Suppressor macrophage treated with lipopolysaccharide for 4 hours (primary cell): ENCODE results near the gene FOXN3.

Experiments
- DNase-seq: peaks from one replicate; pipeline ENCODE4 v3.0.0-alpha.2; 2020

FOXN3 gene

GRCh38 chr14:89248411-89249064 lies 168.5 kb downstream of the FOXN3 start:
- DNase-seq = no peak

- no peak for DNase-seq
These were observed 169.4 kb downstream of the FOXN3 start for GRCh38 chr14:89247457-89248122.

- no peak for DNase-seq
These were observed 170.7 kb downstream of the FOXN3 start for GRCh38 chr14:89246290-89246689.

GRCh38 chr14:89245802-89246201 lies 171.2 kb downstream of the FOXN3 start:
- DNase-seq = no peak

- DNase-seq = no peak
These were observed 172.3 kb downstream of the FOXN3 start for GRCh38 chr14:89244720-89245119.

DNA sequence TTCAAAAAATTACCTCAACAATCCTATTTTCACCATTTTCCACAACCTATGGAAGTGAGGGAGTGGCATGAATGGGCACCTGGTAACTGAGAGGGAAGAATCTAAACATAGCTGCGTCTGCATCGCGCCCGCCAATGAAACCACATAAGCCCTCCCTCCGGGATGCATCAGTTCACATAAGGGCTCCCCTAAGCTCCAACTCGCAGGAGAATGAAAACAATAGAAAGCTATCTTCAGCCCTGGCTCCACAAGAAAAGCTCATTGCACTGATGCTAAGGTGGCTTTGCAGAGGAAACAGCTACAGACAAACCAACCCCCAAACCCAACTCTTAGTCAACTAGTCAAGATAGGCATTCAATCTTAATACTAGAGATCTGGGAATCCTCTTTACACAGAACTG lies 173.3 kb downstream of the FOXN3 start:
- no peak for DNase-seq

DNA sequence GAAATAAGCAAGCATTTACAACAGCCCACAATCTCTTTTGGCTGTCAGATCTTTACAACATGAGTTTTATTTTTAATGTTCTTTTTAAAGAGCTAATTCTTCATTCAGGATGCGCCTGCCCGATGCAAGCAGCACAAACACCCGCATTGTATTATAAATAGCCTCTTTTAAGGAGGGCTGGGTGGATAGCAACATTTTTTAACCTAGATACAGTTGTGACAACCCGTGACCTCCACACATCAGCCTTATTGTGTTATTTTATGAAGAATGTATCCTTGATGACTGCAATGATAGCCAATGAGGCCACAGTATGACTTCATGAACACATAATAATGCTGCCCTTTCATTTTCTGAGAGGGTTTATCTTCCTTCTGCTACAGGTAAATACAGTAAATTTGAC lies 173.7 kb downstream of the FOXN3 start:
- no peak for DNase-seq

GRCh38 chr14:89242652-89243279 lies 174.3 kb downstream of the FOXN3 start:
- DNase-seq = no peak

DNA sequence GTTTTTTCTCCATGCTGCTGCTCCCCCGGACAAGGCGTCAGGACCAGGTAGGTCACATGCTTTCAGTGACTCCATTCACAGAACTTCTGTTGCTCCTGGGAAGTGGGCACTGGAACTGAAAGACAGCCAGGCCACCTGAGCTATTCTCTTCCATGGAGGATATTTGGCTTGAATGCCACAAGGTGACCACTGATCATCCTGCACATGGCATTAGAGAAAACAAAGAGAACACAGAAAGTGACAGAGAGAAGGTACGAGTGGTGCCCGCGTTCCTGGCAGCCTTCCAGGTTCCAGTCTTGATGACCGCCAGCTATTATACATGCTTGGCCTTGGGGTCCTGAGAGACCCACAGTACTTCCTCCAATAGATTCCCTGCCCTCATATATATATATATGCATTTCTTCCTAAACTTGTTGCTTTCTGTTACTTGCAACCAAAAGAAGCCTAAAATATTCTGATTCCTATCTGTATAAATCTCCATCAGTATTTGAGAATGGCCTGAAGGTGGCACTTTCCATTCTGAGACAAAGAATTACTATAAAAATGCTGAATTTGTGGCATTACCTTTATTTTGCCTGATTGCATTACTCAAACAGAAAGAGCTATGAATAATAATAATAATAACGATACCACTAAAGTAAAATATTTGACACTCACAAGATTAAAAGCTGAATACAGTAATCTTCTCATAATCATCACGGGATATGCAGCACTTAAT lies 174.9 kb downstream of the FOXN3 start:
- DNase-seq = no peak

DNA sequence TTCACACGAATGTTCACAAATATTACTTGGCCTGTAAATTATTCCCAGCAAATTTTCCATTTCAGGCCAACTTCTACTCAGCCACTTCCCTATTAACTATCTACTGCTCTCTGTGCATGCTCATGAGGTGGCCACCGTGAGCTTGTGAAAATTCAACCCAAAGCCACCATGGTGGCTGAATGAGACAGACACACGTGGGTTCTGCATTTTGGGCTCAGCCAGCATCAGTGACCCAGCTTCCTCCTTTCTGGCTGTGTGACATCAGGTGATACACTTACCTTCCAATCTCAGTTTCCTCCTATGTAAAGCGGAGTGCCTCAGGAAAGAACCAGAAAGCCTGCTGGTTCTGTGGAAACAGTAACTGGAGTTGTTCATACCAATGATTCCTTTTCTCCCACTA lies 175.8 kb downstream of the FOXN3 start:
- DNase-seq = no peak

DNA sequence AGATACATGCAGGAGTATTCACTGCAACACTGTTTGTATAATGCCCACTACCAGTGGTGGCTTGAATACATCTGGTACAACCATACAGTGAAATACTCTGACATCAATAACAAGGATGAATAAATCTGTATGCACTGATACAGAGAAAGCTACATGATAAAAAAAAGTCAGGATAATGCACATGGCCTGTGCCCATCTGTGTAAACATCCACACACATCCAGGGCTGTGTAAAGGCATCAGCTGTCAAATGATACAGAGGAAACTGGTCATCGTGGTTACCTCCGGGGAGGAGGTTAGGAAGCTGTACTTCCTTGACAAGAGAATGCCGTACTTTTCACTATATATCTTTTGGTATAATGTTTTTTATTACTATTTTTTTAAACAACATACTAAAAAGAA lies 176.6 kb downstream of the FOXN3 start:
- no peak for DNase-seq

- DNase-seq = no peak
These were observed 178.0 kb downstream of the FOXN3 start for GRCh38 chr14:89239023-89239422.

- DNase-seq = no peak
These were observed 179.0 kb downstream of the FOXN3 start for GRCh38 chr14:89237921-89238529.

DNA sequence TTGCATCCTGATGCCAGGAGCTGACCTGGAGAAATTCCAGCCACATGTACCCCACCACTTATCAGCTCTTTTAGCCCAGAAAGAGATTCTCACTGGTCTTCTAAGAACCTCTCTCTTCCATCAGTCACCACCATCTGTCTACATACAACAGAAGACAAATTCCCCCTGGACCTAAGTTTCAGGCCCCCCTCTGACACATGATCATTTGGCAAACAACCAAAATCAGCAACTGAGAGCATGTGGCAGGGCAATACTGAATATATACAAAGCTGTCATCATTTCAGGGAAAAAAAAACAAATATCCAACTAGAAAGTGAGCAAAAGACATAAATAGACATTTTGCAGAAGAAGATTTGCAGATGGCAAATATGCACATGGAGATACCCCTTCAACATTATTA lies 180.2 kb downstream of the FOXN3 start:
- DNase-seq = no peak

GRCh38 chr14:89233184-89233583 lies 183.8 kb downstream of the FOXN3 start:
- no peak for DNase-seq

- DNase-seq = no peak
These were observed 184.6 kb downstream of the FOXN3 start for GRCh38 chr14:89232265-89233070.

GRCh38 chr14:89231426-89232113 lies 185.5 kb downstream of the FOXN3 start:
- no peak for DNase-seq

GRCh38 chr14:89228921-89229639 lies 188.0 kb downstream of the FOXN3 start:
- DNase-seq = no peak

DNA sequence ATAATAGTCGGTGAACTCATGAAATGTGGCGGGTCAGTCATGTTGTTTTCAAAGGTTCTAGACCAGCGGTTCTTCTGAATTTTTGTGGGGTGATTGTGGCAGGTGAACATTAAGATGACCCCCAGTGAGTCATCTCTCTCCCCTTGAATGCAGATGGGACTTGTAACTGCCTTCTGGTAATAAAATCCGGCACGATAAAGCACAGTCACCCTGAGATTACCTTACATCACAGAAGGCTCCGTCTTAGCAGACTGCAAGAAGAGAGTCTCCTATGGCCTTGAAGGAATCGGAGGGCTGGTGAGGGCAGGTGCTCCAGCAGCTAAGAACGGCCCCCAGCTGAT lies 189.6 kb downstream of the FOXN3 start:
- DNase-seq = no peak

DNA sequence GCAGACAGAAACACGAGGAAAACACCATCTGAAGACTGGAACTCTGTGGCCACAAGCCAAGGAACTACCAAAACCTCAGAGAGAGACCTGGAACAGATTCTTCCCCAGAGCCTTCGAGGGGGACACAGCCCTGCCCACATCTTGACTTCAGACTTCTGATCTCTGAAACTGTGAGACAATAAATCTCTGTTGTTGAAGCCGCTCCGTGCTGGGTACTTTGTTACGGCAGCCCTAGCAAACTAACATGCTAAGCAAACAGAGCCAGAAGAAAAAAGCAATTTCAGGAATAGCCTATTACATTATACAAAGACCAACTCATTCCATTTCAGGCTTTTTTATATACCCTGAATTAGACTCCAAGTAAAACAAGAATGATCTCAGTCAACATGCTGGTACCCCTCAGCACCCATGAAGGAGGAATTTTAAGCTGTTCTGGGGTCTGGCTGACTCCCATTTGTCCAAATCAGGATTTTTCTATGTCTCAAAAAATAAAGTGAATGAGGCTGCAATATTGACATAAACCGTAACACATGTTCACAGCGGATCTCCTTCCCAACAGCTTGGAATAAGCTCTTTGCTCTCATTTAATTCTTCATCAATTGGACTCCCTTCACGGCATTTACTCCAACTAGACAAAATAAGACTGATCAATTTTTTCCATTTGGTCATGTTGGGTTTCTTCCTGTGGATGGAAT lies 190.1 kb downstream of the FOXN3 start:
- no peak for DNase-seq

GRCh38 chr14:89225607-89226006 lies 191.4 kb downstream of the FOXN3 start:
- DNase-seq = no peak
